ENCODE data around the gene ZNF469.

Gene ZNF469

GRCh38 chr16:88429387-88430184 is 46.8 kb downstream of the ZNF469 start:
- no peak for FAIRE-seq

- no peak for FAIRE-seq
Observed at GRCh38 chr16:88430185-88430523, 47.4 kb downstream of the ZNF469 start.

- no peak for FAIRE-seq
Observed at GRCh38 chr16:88430524-88431446, 48.0 kb downstream of the ZNF469 start.

- no peak for FAIRE-seq
Observed at GRCh38 chr16:88431651-88432050, 48.9 kb downstream of the ZNF469 start.

GRCh38 chr16:88432174-88432573 is 49.4 kb downstream of the ZNF469 start:
- no peak for FAIRE-seq
